ENCODE results near the gene SHISA6.
"Not testable (repeated sequence)": the region's sequence is repeated elsewhere in the genome, so short reads cannot be mapped to it uniquely, and the experiment has no call there.

Gene SHISA6

DNA sequence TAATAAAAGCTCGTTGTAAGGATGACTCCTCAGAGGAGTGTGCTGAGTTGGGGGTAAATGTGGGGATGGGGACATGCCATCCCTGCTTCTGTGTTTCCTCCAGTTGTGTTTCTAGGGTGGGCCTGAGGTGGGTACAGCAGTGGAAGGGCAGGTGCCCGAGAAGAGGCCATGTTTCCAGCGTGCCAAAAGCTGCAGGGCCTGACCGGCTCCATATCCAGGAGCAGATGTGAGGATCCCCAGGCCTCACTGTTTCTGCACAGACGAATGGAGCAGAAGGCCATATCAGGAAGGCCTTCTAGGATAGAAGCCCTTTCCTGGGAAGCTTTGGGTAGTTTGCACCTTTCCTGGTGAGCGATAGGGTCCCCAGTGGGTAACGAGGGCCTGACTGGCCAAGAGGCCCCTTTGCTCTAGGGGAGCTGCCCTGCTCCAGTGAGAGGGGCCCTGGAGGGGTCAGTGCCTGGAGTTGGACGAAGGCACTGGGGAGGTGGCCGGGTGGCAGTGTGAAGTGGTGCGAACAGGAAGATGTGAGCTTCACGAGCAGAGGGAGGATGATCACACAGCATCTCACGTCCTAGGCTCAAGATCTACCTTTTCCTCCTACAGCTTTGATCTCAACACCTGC is 62.9 kb downstream of the SHISA6 start:
- no peak for DNase-seq (ENCODE audit: low read depth)

DNA sequence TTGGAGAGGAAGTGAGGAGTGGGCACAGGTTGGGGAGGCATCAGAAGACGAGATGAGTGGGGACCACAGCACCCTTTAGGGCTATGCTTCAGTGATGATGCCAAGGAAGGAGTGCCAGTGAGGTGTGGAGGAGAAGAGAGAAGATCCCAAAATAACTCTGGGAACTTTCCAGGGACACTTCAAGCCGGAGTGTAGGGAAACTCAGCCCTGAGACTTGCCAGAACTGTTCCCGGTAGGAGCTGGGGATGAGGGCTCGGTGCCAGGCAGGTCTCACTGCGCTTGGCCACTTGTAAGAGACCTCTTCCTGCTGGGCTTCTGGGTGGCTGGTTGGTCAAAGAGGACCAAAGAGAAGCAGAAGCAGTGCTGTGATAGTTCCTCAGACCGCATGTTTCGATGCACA is 63.6 kb downstream of the SHISA6 start:
- DNase-seq (ENCODE audit: low read depth) = no peak

DNA sequence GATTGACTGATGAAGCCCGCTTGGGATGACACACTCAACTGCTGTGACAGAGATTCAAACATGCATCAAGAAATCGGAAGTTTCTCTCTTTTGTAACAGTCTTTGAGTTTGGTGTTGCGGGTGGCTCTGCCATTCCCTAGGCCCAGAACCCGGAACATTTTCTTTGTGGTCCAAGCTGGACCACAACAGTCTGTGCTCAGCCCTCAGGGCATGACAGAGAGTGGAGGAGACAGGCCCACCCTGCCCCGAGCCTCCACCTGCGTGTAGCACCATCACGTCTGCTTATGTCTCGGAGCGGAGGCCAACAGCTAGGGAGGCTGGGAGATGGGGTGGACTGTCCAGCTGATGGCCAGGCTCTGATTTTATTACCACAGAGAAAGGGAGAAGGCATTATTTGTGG is 64.5 kb downstream of the SHISA6 start:
- DNase-seq (ENCODE audit: low read depth) = no peak

DNA sequence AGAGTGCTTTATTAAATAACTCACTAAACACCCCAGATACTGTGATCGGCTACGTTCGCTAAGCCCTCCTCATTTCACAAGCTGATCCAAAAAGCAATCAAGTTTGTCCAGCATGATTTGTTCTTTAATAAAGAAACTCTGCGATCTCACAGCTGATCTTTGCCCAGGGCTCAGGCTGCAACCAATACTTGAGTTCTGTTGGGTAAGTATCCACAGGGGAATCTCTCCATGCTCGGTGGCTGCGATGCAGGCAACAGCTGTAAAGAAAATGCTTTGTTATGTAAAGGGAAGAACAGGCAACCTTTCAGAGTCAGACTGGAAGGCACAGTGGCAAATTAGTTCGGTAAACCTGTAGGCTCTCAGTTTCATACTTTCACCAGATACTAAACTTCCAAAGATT is 67.5 kb downstream of the SHISA6 start:
- DNase-seq (ENCODE audit: low read depth) = no peak

DNA sequence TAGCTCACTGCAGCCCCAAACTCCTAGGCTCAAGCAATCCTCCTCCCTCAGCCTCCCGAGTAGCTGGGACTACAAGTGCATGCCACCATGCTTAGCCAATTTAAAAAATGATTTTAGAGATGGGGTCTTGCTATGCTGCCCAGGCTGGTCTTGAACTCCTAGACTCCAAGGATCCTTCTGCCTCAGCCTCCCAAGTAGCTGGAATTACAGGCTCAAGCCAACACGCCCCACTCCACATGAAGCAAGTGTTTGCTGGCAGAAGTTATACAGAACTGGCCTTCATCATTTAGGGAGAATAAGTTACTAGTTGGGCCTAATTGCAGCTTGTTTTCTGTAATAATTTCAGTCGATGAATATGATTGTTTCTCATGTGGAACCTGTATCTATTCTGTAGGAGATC is 68.0 kb downstream of the SHISA6 start:
- no peak for DNase-seq (ENCODE audit: low read depth)

DNA sequence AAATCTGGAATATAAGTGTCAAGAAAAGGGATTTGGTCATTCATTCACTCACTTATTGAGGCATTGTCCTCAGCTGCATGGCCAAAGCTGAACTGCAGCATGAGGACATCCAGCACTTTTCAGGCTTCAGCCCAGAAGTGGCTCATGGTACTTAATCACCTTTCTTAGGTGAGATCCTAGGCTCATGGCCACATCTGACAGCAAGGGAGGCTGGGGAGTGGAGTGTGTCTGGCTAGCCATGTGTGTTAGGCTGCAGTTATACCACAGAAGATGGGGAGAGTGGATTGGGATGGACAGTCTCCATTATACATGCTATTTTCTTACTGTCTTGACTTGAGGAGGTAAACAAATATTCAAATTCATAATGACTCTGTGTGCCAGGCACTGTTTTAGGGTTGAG is 68.8 kb downstream of the SHISA6 start:
- DNase-seq (ENCODE audit: low read depth) = no peak

DNA sequence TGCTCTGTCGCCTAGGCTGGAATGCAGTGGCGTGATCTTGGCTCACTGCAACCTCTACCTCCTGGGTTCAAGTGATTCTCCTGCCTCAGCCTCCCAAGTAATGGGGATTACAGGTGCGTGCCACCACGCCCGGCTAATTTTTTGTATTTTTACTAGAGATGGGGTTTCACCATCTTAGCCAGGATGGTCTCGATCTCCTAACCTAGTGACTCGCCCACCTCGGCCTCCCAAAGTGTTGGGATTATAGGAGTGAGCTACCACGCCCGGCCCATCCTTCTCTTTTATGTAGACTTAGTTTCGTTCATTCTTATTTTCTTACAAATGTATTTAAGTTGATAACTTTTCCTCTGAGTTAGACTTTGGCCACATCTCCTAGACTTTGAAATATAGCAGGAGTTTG is 75.4 kb downstream of the SHISA6 start:
- DNase-seq (ENCODE audit: low read depth) = not testable (repeated sequence)

DNA sequence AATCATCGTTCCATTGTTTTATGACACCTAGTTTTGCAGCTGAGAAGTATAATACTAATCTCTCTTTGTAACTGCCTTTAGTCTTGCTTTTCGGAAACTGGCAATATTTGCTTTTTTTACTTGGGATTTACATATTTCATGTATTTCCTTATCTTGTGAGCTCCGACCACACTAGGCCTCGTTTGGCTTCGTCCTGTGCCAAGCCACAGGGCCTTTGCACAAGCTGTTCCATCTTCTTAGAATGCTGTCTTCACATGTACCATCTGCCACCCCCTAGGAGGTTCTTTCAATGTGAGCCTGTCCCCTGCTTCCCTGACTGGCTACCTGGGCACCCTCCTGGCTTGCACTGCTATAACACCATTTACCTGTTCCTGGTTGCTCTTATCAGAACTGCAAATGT is 77.2 kb downstream of the SHISA6 start:
- DNase-seq (ENCODE audit: low read depth) = no peak

DNA sequence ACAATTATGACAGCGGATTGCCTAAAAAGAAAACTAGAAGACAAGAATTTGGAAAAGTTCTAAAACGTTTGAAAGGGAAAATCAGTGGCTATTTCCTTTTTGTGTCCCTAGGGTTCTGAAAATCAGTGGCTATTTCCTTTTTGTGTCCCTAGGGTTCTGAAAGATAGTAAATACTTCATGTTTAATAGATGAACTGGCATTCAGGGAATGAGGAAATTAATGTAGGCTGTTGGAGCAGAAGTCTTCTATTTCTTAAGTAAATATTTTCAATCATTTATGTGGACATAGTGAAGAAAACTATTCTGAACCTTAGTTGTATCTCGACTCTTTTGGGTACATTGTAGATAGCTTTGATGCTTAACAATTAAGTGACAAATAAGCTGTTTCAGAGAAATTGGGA is 78.9 kb downstream of the SHISA6 start:
- DNase-seq (ENCODE audit: low read depth) = no peak

DNA sequence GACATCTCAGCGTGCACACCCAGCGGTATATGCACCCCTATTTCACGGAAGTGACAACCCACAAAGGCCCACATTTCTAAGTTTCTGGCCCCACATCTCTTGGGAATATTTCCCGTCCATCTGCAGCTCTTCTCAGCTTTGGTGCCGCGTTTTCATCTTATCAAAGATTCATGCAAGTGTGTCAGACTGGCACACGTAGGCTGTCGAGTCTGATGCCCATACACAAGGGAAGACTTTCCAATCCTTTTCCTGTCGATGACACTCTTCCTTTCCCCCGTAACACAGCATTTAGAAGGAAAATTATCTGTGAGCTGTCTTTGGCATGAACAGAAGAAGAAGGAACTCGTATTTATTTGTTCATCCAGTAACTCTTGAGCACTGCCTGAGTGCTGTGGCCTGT is 83.0 kb downstream of the SHISA6 start:
- DNase-seq (ENCODE audit: low read depth) = no peak

DNA sequence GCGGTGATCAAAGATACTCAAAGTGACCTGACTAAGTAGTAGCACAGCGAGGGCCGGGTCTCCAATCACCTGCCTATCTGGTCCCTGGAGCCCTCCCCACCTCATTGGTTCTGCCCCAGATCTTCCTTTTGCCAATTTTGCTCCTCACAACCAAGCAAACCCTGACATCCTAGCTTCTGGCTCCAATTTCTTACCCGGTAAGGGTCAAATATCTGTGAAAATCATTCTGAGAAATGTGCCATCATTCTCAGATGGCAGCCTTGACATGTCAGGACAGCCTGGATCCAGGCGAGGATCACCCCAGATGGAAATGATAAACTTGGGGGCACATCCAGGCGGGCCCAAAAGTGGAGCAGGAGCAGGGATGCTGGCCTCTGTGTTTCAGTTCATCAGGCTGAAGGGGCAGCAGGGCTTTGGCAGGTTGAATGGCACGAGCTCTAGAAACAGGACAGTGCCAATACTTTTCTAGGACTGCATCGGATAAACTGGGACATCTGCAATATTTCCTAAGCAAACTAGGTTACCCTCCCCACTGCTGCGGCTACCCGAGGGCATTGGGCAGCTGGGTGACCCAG is 83.9 kb downstream of the SHISA6 start:
- DNase-seq (ENCODE audit: low read depth) = no peak

DNA sequence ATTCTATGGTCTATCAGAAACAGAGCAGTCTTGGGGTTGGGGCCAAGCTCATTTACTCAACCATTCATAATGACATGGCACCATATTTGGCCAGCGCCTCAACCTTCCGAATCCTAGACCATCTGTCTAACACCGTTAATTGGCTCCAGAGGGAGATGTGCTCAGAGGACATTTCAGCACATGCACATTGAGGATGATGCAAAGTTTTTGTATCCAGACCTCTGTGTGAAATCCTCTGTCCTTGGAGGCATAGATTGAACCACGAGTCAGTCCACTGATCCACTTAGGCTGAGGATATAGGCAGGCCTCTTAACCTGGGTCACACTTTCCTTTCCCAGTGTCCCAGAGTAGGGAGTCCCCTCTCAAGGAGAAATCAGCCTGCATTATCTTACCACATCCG is 85.5 kb downstream of the SHISA6 start:
- no peak for DNase-seq (ENCODE audit: low read depth)

DNA sequence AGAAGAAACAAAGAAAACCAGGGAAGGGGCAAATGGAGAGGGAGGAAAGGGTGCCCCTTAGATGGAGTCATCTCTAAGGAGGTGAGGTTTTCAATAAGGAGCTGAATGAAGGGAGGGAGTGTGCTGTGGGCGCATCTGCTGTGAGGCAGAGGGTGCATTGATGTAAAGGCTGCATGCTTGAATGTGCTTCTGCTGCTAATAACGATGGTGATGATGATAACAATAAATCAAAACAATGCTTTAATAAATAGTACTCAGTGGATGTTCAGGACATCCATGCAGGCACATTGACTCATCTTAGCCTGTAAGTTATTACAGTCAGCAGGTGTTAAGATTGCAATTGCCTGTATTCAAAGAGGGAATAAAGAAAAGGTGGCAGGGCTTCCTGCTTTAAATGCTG is 87.8 kb downstream of the SHISA6 start:
- no peak for DNase-seq (ENCODE audit: low read depth)

DNA sequence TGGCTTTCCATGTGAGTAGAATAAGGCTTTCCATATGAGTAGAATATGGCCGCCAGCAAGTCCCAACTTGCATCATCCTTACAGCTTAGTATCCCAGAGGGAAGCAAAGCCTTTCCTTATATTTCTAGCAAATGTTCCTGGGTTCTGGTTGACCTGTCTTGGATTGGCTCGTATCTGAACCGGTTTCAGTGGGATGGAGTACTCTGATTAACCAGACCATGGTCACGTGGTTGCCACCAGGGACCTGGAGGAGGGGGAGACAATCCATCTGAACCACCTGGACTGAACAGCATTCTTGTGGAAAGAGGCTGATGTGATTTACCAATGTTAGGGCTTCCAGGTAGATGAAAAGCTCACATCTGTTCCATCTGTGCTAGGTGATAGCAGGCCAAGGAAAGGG is 89.0 kb downstream of the SHISA6 start:
- DNase-seq (ENCODE audit: low read depth) = no peak

DNA sequence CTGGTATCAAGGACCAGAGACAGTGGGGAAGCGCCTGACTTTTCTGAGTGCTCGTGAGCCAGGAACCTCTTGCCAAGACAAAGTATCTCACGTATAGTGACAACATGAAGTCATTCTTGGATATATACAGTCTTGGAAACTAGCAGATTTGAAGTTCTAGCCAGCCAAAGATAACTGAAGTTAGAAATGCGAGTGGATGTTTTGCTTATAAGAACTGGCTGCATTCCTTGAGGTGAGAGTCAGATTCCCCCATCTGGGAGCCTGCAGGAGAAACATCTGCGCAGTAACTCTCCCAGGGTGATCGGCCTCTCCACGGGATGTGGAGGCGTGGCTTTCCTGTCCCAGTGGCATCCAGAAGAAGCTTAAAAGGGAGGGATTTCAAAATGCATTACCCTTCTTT is 89.8 kb downstream of the SHISA6 start:
- DNase-seq (ENCODE audit: low read depth) = no peak

DNA sequence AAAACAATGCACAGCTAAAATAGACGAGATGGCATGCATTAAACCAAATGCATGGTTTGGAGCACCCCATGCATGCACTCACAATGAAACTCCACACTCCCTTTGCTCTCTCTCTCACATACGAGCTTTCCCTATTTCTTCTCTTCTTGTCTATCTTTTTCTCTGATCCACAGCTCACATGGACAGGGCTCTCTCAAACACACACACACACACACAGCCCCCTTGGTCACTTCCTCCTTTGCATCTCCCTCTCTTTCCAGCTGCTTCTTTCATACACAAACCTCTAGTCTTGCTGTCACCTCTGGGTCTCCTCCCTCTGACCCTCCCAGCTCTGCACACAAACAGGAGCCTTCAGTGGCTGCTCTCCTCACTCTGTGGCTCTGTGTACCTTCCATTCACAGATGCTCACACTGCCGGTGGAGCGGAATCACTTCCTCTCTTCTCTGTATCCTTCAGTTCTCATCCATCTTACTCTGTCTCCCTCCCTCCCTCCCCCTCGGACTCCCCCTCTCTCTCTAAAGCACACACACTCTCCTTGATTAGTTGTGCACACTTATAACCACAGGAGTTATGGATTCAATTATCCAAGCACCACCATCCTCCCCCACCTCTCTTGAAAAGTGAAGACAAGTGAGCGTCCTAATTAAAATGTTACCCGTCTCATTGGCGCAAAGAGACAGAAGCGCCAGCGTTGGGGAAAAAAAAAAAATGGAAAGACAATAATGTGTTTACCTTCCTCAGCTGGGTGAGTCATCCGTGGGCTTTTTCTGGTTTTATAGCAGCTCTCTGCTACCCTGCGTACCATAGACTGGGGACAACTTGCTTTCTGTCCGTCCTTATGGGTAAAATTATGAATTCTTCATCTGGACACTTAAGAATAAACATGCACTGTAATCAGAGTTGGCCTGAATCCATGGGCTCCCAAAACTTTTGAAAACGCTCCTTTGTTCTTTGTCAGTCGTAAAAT is 90.8 kb downstream of the SHISA6 start:
- no peak for DNase-seq (ENCODE audit: low read depth)

DNA sequence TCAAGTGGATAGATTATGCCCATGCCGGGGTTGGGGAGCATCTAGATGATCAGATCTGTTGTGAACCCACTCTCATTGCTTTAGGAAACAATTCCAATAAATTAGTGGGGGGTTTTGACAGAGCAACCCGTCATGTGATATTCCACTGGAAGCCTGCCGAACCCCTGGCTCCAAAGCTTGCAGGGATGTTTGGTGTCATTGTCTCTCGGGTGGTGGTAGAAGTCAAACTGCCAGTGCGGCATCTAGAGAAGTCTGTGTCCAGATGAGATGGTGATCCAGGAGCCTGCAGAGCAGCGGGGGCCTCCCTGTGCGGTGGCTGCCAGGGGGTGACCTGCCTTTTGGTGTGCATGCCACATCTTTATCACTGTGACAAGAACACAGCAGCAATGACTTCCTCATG is 91.7 kb downstream of the SHISA6 start:
- DNase-seq (ENCODE audit: low read depth) = no peak

DNA sequence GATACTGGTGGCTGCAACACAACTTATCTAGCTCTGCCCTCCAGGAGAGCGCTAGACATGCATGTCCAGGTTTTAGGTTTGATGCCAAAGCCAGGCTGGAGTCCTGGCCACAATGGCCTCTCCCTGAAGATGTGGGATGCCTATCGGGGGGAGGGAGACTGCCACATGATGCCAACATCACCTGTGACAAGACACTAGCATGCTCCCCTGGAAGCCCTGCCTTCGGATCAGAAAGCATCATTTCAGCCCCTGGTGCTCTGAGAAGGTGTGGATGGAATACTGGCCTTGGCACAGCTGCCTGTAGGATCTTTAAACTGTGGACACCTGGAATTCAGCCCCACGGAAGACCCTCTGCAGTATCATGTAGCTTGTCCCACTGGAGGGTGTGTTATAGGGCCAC is 93.5 kb downstream of the SHISA6 start:
- no peak for DNase-seq (ENCODE audit: low read depth)

DNA sequence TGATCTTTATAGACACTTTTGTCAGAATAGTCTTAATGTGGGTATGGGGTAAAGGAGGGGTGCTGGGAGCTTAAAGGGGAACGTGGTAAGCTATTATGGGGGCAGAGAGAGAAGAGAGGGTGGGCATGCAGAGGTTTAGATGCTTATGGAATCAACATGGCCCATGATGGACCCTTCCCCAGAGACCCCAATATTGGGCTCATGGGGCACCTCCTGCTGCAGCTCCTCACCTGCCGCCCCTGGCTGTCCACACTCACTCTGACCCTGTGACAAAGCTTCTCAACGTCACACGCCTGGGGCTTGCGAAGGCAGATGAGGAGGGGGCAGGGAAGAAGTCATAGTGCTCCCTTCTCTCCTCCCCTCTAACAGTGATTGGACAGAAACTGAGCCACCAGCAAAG is 95.3 kb downstream of the SHISA6 start:
- no peak for DNase-seq (ENCODE audit: low read depth)

DNA sequence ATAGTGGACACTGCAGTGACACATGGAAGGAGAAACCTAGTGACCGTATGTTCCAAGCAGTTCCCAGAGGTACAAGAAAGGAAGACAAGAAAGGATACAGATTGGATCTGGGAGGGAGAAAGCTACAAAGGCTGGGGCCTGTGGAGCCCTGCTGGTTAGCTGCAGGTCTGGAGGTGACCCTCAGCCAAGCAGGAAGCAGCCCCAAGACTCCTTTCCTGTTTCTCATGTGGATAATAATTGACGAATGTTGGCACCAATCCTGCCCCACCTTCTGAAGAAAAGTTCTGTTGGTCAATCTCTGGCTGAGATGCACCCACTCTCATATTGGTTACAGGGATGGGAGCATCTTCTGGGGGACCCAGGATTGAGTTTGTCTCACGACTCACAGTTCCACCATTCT is 99.8 kb downstream of the SHISA6 start:
- DNase-seq (ENCODE audit: low read depth) = no peak

DNA sequence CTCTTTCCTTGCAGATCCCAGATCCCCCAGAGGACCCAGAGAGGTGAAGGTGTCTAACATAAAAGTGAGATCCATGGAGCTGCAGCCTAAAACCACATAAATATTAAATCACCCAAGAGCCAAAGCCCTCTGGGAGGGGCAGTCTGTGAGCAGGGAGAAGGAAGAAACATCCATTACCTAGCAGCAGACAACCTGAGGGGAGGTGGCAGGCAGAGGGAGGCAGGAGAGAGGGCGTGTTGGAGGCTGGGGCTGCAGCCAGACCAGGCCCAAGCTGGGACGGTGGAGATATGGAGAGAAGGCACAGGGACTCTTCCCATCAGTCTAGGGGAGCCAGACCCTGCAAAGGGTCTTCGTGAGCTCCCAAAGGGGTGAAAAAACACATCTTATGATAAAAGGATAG is 101.1 kb downstream of the SHISA6 start:
- no peak for DNase-seq (ENCODE audit: low read depth)

DNA sequence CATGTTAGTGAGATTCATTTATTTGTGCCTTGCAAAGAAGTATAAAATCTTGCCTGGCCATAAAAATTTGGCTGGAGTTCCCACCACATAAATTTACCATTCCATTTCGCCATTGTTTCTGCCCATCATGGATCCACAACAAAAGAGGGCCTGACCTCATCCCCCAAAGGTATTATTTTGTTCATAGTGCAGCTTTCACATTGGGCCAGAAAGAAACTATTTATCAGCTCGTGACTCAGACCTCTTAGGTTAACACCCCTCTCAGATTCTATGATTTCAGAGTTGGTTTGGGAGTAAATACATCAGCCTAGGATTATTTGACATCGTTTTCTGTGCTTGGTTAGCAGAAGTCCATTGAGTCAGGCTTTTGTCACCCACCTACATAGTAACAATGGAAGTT is 108.1 kb downstream of the SHISA6 start:
- DNase-seq (ENCODE audit: low read depth) = no peak

DNA sequence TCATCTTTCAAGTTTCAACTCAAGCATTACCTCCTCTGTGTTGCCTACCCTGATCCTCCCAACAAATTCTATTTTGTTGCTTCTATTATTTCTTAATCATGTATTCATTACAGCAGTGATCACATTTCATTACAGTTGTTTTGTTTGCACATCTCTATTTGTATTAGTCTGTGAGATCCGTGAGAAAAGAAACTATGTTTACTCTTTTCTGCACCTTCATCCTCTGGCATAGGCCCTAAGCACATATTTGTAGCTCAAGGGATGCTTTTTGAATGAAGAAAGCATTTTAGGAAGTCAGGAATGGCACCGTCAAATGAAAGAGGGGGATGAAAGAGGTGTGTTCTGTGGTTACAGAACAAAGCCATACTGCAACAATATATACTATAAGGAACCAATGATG is 110.5 kb downstream of the SHISA6 start:
- DNase-seq (ENCODE audit: low read depth) = no peak
